ENCODE data around the gene FBXO10. TPM values are rescaled to one million over a fixed set of nuclear protein-coding genes. Genes with fewer than 3 reads are reported as not detected.

Gene FBXO10
- total RNA-seq, 2 donors from 2014 or later = 2.7 to 2.9 TPM

DNA sequence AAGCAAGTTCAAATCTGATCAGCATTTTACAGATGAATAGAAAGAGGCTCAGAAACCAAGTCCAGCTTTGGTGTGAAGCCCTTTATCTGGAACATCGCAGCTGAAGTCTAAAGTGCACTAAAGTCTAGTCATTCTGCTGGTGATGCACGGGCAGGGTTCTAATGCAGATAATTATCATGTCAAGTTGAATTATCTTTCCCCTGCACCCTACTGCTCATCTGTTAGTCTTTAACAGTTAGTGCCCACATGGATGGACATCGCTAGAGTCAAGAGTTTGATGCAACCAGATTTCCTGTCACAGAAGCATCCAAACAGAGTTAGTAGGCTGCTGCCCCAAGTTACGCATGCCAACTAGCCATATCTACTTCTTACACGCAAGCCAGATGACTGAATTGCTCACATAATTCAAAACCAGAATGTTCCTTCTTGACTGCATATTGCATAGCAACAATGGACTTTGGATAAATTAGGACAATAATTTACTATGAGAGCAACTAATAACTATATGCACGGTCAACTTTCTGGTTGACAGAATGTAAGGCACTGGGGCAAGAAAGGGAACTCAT lies 17.8 kb upstream of the FBXO10 start:
- intact Hi-C loops (cut with DNase I) = no loop called here
- TF ChIP-seq, protein P1, sequence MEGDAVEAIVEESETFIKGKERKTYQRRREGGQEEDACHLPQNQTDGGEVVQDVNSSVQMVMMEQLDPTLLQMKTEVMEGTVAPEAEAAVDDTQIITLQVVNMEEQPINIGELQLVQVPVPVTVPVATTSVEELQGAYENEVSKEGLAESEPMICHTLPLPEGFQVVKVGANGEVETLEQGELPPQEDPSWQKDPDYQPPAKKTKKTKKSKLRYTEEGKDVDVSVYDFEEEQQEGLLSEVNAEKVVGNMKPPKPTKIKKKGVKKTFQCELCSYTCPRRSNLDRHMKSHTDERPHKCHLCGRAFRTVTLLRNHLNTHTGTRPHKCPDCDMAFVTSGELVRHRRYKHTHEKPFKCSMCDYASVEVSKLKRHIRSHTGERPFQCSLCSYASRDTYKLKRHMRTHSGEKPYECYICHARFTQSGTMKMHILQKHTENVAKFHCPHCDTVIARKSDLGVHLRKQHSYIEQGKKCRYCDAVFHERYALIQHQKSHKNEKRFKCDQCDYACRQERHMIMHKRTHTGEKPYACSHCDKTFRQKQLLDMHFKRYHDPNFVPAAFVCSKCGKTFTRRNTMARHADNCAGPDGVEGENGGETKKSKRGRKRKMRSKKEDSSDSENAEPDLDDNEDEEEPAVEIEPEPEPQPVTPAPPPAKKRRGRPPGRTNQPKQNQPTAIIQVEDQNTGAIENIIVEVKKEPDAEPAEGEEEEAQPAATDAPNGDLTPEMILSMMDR (IDR thresholded peaks at IDR 0.05) = no peak
- no peaks in the 10 kb centered on the region for H3K36me3 ChIP-seq
- no peak overlapping the region for H3K9ac ChIP-seq (ENCODE audit: low read depth in 2 of 2, low read length in 2 of 2)
- H3K27me3 ChIP-seq = no peaks in the 10 kb centered on the region
- peak overlapping the region; percentile 26 for H3K4me3 ChIP-seq
- no peak for DNase-seq
- no peak overlapping the region for H3K27ac ChIP-seq
- peaks cover 19% of the 10 kb centered on the region for H3K4me1 ChIP-seq
- H3K9me3 ChIP-seq = no peaks in the 10 kb centered on the region

DNA sequence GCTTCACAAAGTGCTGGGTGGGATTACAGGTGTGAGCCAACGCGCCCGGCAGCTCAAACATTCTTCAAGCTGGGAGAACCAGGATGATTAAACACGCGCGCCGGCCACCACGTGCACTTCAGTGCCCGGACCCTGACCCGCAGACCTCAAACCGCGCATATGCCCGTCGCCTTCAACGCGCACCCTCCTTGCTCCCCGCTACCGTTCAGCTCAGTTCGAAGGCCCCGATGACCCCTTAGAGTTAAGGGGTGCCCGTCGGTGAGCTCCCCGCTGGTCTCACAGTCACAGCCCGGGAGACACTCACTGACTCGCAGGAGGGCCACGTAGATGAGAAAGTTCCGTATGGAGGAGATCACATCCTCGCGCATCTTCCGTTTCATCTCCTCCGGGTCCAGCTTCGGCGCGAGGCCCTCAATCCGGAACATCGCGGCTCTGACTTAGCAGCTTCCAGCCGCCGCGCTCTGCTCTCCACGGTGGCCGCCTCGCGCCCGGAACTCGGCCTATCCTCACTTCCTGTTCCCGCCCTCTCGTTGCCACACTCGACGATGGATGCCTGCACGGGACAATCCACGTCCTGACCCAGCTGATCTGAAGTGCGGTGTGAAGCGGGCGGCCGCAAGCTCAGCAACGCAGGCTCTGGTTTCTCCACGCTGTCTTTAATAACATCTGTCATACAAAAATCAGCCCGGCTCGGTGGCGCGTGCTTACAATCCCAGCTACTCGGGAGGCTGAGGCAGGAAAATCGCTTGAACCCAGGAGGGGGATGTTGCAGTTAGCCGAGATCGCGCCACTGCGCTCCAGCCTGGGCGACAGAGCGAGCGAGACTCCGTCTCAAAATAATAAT lies 16.1 kb upstream of the FBXO10 start, which contains the start of gene TOMM5:
TSS of gene TOMM5 (minus strand) at position 490 of the 844 bp plus-strand sequence. CDS start at position 425, 65 bp downstream.
- H3K9me3 ChIP-seq = no peaks in the 10 kb centered on the region
- H3K36me3 ChIP-seq = no peaks in the 10 kb centered on the region
- H3K9ac ChIP-seq (ENCODE audit: low read depth in 2 of 2, low read length in 2 of 2) = peak within 1 kb of the TSS; percentile 90 to 99
- H3K4me1 ChIP-seq = peaks cover 19% of the 10 kb centered on the region
- peak; percentile 96 for DNase-seq
- H3K27ac ChIP-seq = peak within 1 kb of the TSS; percentile 76
- H3K4me3 ChIP-seq = peak within 1 kb of the TSS; percentile 95
- no peaks in the 10 kb centered on the region for H3K27me3 ChIP-seq
- intact Hi-C loops (cut with DNase I) = no loop called here
- TF ChIP-seq, protein P1 (IDR thresholded peaks at IDR 0.05) = no peak

DNA sequence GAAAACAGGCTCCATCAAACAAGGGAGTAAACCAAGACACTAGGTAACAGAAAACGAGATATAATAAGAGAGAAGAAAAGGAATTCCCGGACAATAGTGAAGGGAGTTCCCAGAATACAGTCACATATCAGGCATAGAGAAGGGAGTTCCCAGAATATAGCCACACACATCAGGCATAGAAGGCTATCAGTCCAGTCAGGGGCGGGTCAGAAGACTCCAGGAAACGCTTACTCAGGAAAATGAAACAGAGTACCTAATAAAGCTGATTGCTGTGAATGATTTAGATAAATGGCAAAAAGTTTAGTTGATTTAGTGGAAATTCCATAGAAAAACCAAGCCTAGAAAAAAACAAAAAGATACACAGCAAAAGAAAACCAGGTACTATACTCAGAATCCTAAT lies 11.3 kb upstream of the FBXO10 start:
- Histone ChIP-seq H3K4me3 (no peak overlapping the region), H3K27me3 (no peaks in the 10 kb centered on the region), H3K9ac (ENCODE audit: low read depth in 2 of 2, low read length in 2 of 2) (no peak overlapping the region), H3K4me1 (peaks cover 15% of the 10 kb centered on the region), H3K27ac (no peak overlapping the region), H3K36me3 (no peaks in the 10 kb centered on the region), H3K9me3 (no peaks in the 10 kb centered on the region)
- intact Hi-C loops (cut with DNase I) = loop anchor here (10.0 kb wide), 1 partner anchor 167 kb away; the partner anchor contains the start of gene TRMT10B
- no peak for DNase-seq
- TF ChIP-seq, protein P1 (IDR thresholded peaks at IDR 0.05) = no peak

DNA sequence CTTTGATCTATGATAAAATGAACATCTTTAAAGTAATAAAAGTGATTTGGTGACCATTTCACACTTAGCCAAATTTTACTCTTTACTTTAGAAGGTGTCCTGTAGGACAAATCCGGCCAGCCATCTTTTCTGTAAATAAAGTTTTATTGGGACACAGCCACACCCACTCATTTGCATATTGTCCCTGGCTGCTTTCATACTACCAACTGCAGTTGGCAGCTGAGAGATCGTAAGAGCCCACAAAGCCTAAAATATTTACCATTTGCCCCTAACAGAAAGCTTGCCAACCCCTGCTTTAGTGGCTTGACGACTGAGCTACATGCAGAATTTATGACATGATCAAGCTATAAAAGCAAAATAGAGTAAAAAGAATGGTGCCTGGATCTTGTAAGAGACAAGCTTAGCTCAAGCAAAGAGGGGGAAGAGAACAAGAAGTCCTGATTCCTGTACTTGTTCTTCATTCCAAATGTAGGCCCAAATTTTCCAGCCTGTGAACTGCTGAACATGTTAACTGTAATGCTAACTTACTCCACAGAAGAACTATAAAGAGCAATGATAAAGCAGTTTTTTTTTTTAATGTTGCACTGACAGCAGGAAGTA lies 7.4 kb upstream of the FBXO10 start:
- no peaks in the 10 kb centered on the region for H3K27me3 ChIP-seq
- H3K36me3 ChIP-seq = no peaks in the 10 kb centered on the region
- no peak overlapping the region for H3K27ac ChIP-seq
- intact Hi-C loops (cut with DNase I) = loop anchor here (10.0 kb wide), 1 partner anchor 171 kb away; the partner anchor contains the start of gene TRMT10B
- DNase-seq = peak; percentile 27
- TF ChIP-seq, protein P1 (IDR thresholded peaks at IDR 0.05) = no peak
- H3K4me3 ChIP-seq = no peak overlapping the region
- H3K4me1 ChIP-seq = no peaks in the 10 kb centered on the region
- no peak overlapping the region for H3K9ac ChIP-seq (ENCODE audit: low read depth in 2 of 2, low read length in 2 of 2)
- no peaks in the 10 kb centered on the region for H3K9me3 ChIP-seq

DNA sequence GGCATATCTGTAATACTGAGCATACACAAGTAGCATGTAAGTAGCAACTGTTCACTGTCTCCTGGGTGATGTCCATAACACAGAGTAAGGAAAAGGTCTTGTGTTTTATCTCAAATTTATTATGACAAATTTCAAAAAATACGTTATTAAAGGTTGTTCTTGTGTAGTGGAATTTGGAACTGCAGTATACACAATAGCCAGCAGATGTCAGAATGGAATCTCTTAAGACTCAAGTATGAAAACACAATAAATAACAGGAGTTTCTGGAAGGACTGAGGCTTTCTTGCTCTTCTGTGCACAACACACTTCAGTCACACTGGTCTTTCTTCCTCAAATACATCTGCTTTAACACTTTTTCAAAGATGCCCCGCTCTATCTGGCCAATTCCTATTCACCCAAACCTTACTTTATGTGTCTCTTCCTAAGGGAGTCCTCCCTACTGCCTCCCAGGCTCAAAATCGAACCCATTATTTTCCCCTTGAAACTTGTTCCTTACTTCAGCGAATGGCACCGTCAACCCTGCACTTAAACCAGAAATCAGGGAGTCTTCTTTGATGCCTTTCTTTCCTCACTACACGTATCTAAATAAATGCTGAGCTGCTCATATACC lies 6.5 kb upstream of the FBXO10 start:
- Histone ChIP-seq H3K4me3 (no peak overlapping the region), H3K4me1 (no peaks in the 10 kb centered on the region), H3K27me3 (no peaks in the 10 kb centered on the region), H3K36me3 (no peaks in the 10 kb centered on the region), H3K9ac (ENCODE audit: low read depth in 2 of 2, low read length in 2 of 2) (no peak overlapping the region), H3K9me3 (no peaks in the 10 kb centered on the region), H3K27ac (no peak overlapping the region)
- no peak for DNase-seq
- intact Hi-C loops (cut with DNase I) = loop anchor here (10.0 kb wide), 1 partner anchor 172 kb away; the partner anchor contains the start of gene TRMT10B
- TF ChIP-seq, protein P1 (IDR thresholded peaks at IDR 0.05) = peak; percentile 61
